GM12872 (cell line): ENCODE data around the gene SKOR2.

ENCODE experiments used
- CTCF ChIP-seq: IDR thresholded peaks from 3 replicates; pipeline ENCODE4 v1.5.1; 2011; ENCODE audit warnings: low read depth, mild to moderate bottlenecking, low read length, moderate library complexity; ENCODE audit not compliant: insufficient read depth

SKOR2 gene, protein sequence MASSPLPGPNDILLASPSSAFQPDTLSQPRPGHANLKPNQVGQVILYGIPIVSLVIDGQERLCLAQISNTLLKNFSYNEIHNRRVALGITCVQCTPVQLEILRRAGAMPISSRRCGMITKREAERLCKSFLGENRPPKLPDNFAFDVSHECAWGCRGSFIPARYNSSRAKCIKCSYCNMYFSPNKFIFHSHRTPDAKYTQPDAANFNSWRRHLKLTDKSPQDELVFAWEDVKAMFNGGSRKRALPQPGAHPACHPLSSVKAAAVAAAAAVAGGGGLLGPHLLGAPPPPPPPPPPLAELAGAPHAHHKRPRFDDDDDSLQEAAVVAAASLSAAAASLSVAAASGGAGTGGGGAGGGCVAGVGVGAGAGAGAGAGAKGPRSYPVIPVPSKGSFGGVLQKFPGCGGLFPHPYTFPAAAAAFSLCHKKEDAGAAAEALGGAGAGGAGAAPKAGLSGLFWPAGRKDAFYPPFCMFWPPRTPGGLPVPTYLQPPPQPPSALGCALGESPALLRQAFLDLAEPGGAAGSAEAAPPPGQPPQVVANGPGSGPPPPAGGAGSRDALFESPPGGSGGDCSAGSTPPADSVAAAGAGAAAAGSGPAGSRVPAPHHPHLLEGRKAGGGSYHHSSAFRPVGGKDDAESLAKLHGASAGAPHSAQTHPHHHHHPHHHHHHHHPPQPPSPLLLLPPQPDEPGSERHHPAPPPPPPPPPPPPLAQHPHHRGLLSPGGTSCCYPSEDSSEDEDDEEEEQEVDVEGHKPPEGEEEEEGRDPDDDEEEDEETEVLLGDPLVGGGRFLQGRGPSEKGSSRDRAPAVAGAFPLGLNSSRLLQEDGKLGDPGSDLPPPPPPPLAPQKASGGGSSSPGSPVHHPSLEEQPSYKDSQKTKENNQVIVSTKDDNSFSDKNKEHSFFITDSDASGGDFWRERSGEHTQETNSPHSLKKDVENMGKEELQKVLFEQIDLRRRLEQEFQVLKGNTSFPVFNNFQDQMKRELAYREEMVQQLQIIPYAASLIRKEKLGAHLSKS

GRCh38 chr18:47251289-47252120 lies at the start of gene SKOR2:
Gene SKOR2 (minus strand): TSS chr18:47251660. CDS start chr18:47249183, 2,477 bp downstream.
- no peak for TF ChIP-seq CTCF

- TF ChIP-seq CTCF: no peak
Observed at GRCh38 chr18:47296462-47296861, 45.0 kb upstream of the SKOR2 start.

DNA sequence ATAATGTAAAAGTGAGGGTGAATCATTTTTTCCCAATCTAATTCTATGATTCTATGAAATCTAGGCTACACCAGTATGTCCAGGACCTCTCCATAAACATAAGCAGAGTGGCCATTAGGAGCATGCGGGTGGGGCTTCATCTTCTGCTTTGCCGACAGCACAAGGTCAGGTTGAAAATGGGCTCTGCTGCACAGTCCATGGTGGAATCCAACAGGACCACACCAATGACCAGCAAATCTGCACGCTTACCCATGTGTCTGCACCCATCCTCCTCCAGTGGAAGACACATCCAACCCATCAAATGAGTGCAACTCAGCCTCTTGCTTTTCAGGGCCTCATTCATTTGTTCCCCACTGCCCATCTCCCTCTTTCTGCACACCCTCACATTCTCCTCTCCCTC lies 43.3 kb upstream of the SKOR2 start:
- no peak for TF ChIP-seq CTCF

DNA sequence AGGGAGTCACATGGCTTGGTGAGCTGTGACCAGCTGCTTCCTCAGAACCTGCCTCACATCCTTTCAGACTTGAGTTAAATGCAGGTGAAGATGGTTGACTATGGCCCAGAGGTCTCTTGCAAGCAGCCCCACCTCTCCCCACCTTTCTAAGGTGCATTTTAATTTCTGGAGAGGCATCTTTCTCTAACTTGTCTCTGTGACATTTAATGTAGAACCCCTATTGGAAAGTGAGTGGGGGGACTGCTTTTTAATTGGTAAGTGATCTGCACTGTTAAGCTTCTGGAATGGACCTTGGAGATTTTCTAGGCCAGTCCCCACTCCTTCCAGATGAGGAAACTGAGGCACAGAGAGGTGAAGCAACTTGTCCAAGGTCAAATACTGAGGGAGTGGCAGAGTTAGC lies 37.3 kb upstream of the SKOR2 start:
- TF ChIP-seq CTCF: no peak

DNA sequence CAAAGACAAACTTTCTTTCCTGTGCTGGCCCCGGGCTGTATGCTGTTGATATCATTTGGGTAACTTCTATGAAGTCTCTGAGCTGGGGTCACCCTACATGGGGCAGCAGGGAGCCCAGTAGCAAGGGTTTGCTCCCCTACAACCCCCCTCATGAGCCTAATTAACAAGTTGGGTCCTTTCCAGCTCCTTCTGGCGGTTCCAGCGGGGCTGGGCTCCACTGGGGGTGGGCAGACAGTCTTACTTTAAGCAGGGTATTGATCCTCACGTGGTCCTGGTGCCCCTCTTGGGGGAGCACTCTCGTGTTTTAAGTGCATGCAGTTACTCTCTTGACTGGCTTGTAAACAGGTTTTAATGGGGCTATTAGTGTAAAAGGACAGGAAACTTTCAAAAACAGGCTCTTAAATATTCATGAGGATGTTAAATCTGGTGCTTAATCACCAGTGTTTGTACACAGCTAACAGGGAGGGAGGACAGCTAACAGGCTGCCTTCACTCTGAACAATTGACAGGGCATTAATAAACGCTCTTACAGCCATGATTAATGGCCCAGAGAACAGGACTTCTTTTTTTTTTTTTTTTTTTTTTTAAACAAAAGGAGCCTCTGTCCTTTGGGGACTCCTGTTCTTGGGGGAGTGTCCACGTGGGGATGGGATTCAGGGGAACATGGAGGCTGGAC lies 36.6 kb upstream of the SKOR2 start:
- no peak for TF ChIP-seq CTCF

GRCh38 chr18:47286776-47287410 lies 35.4 kb upstream of the SKOR2 start:
- no peak for TF ChIP-seq CTCF
